Measurements from ENCODE around the gene GRIA1. TPM values are rescaled to one million over a fixed set of nuclear protein-coding genes. Genes with fewer than 3 reads are reported as not detected.

GRIA1 gene
- total and polyA plus RNA-seq, 10 of the 15 experiments (the other 5 are each of a cell fraction or from before 2014, with no cell fraction given) = 0.04 to 0.18 (median 0.04) TPM; not detected in 7

DNA sequence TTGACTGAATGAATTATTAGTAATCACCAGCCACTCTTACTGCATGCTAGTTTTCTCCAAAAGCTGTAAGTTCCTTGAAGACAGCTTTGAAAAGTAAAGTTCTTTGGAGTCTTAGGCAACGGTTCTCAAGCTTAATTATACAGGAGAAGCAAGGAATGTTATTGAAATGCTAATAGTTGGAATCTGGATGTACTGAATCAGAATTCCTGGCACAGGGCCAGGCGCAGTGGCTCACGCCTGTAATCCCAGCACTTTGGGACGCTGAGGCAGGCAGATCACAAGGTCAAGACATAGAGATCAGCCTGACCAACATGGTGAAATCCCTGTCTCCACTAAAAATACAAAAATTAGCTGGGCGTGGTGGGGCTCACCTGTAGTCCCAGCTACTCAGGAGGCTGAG, 33.4 kb downstream of the GRIA1 start:
- in situ Hi-C loops (cut with MboI) (no loop called here), intact Hi-C loops (cut with micrococcal nuclease; ENCODE audit: unreplicated experiment) (no loop called here)
- Histone ChIP-seq H3K27me3 (replicated peaks in 1 of 2; ENCODE audit: control insufficient read depth in 2 of 2, insufficient read depth in 2 of 2, low read length in 1 of 2) (no peaks in the 10 kb centered on the region), H3K9ac (ENCODE audit: control insufficient read depth, insufficient read depth, low read length) (no peak overlapping the region), H3K4me2 (ENCODE audit: control insufficient read depth, insufficient read depth) (no peak overlapping the region), H3K36me3 (ENCODE audit: control insufficient read depth in 2 of 2, insufficient read depth in 2 of 2, low read length in 1 of 2) (no peaks in the 10 kb centered on the region), H4K20me1 (ENCODE audit: control insufficient read depth, insufficient read depth) (no peaks in the 10 kb centered on the region), H3K4me3 (no peak overlapping the region), H3K4me1 (ENCODE audit: control insufficient read depth, insufficient read depth, low read length) (no peaks in the 10 kb centered on the region), H3K27ac (ENCODE audit: control insufficient read depth, insufficient read depth) (no peak overlapping the region), H3K79me2 (ENCODE audit: control insufficient read depth, insufficient read depth, low read length) (no peaks in the 10 kb centered on the region), H2AFZ (ENCODE audit: control insufficient read depth, low read depth, low read length) (no peak overlapping the region), H3K9me3 (replicated peaks; ENCODE audit: control insufficient read depth, insufficient read depth, low read length) (no peaks in the 10 kb centered on the region)
- ChIA-PET CTCF (no interaction called here), SMC1A (ENCODE audit: uncharacterized antibody, unreplicated experiment) (interaction anchor here (0.7 to 1.1 kb wide), 2 partner anchors 65 to 137 kb away, joined by 3 to 4 read pairs; no protein-coding TSS in a partner anchor), POLR2A (interaction anchor here (1.8 kb wide), 1 partner anchor 14 kb away, joined by 4 read pairs; no protein-coding TSS in a partner anchor), RAD21 (ENCODE audit: unreplicated experiment) (no interaction called here)
- BruUV-seq (replicated peaks) = no TSS peak
- TF ChIP-seq ZNF274 (IDR thresholded peaks at IDR 0.05; ENCODE audit: insufficient read depth, insufficient read length) (no peak), ATF7 (IDR thresholded peaks at IDR 0.05; ENCODE audit: low read depth) (no peak), MTA2 (IDR thresholded peaks at IDR 0.05; ENCODE audit: low read depth) (no peak), ZZZ3 (IDR thresholded peaks at IDR 0.05; ENCODE audit: control insufficient read depth, insufficient read length, low read depth) (no peak), RFX5 (IDR thresholded peaks at IDR 0.05; ENCODE audit: low read depth, low read length) (no peak), CREB1 (IDR thresholded peaks at IDR 0.05; ENCODE audit: low read depth) (no peak), EGR1 (IDR thresholded peaks at IDR 0.05; ENCODE audit: borderline replicate concordance in 1 of 2, low read depth in 2 of 2, low read length in 2 of 2) (no peak), BHLHE40 (IDR thresholded peaks at IDR 0.05; ENCODE audit: borderline replicate concordance in 1 of 2, low read depth in 2 of 2, low read length in 1 of 2) (no peak), BACH1 (IDR thresholded peaks at IDR 0.05; ENCODE audit: borderline replicate concordance) (no peak), RB1 (IDR thresholded peaks at IDR 0.05; ENCODE audit: borderline replicate concordance) (no peak), NR2C1 (IDR thresholded peaks at IDR 0.05) (no peak), STAT3 (IDR thresholded peaks at IDR 0.05; ENCODE audit: low read depth, low read length) (no peak), KAT2A (conservative IDR thresholded peaks at IDR 0.05; ENCODE audit: control insufficient read depth, low read depth, low read length) (no peak), GATAD2B (conservative IDR thresholded peaks at IDR 0.05; ENCODE audit: low read depth) (no peak)
- TF ChIP-seq, protein P1, sequence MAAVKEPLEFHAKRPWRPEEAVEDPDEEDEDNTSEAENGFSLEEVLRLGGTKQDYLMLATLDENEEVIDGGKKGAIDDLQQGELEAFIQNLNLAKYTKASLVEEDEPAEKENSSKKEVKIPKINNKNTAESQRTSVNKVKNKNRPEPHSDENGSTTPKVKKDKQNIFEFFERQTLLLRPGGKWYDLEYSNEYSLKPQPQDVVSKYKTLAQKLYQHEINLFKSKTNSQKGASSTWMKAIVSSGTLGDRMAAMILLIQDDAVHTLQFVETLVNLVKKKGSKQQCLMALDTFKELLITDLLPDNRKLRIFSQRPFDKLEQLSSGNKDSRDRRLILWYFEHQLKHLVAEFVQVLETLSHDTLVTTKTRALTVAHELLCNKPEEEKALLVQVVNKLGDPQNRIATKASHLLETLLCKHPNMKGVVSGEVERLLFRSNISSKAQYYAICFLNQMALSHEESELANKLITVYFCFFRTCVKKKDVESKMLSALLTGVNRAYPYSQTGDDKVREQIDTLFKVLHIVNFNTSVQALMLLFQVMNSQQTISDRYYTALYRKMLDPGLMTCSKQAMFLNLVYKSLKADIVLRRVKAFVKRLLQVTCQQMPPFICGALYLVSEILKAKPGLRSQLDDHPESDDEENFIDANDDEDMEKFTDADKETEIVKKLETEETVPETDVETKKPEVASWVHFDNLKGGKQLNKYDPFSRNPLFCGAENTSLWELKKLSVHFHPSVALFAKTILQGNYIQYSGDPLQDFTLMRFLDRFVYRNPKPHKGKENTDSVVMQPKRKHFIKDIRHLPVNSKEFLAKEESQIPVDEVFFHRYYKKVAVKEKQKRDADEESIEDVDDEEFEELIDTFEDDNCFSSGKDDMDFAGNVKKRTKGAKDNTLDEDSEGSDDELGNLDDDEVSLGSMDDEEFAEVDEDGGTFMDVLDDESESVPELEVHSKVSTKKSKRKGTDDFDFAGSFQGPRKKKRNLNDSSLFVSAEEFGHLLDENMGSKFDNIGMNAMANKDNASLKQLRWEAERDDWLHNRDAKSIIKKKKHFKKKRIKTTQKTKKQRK (IDR thresholded peaks at IDR 0.05; ENCODE audit: low read depth, low read length) = no peak
- TF ChIP-seq, protein P2, sequence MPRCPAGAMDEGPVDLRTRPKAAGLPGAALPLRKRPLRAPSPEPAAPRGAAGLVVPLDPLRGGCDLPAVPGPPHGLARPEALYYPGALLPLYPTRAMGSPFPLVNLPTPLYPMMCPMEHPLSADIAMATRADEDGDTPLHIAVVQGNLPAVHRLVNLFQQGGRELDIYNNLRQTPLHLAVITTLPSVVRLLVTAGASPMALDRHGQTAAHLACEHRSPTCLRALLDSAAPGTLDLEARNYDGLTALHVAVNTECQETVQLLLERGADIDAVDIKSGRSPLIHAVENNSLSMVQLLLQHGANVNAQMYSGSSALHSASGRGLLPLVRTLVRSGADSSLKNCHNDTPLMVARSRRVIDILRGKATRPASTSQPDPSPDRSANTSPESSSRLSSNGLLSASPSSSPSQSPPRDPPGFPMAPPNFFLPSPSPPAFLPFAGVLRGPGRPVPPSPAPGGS (IDR thresholded peaks at IDR 0.05; ENCODE audit: borderline replicate concordance, insufficient read depth, low read depth, low read length, poor library complexity, severe bottlenecking) = no peak
- TF ChIP-seq, protein P3, sequence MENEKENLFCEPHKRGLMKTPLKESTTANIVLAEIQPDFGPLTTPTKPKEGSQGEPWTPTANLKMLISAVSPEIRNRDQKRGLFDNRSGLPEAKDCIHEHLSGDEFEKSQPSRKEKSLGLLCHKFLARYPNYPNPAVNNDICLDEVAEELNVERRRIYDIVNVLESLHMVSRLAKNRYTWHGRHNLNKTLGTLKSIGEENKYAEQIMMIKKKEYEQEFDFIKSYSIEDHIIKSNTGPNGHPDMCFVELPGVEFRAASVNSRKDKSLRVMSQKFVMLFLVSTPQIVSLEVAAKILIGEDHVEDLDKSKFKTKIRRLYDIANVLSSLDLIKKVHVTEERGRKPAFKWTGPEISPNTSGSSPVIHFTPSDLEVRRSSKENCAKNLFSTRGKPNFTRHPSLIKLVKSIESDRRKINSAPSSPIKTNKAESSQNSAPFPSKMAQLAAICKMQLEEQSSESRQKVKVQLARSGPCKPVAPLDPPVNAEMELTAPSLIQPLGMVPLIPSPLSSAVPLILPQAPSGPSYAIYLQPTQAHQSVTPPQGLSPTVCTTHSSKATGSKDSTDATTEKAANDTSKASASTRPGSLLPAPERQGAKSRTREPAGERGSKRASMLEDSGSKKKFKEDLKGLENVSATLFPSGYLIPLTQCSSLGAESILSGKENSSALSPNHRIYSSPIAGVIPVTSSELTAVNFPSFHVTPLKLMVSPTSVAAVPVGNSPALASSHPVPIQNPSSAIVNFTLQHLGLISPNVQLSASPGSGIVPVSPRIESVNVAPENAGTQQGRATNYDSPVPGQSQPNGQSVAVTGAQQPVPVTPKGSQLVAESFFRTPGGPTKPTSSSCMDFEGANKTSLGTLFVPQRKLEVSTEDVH (IDR thresholded peaks at IDR 0.05; ENCODE audit: low read depth, partially characterized antibody) = no peak
- DNase-seq (ENCODE audit: low read depth, low spot score) = no peak
- no peak for ATAC-seq
- FAIRE-seq = no peak
- 30% methylated on average over 5 of the region's 5 CpGs for WGBS (ENCODE audit: insufficient coverage, insufficient replicate concordance, low lambda C conversion rate, missing lambda C conversion rate)

Measured in GM12878 (cell line).